Left renal cortex interstitium (tissue), 4 donors: Measurements from ENCODE around the gene ARHGAP10. TPM values are rescaled to one million over a fixed set of nuclear protein-coding genes. Genes with fewer than 3 reads are reported as not detected.

Experiments
- DNase-seq, 4 donors: peaks; one replicate each; pipeline ENCODE4 v3.0.0-alpha.2; 2013; ENCODE audit warnings: low read depth in 4 of 4, low spot score in 2 of 4, missing footprints in 1 of 4
- polyA plus RNA-seq, 4 donors: library from polyadenylated mRNA; unstranded; fragments of 120-200 nt; gene quantifications; one replicate each; pipeline ENCODE4 v1.2.1, GENCODE V29; 2013; ENCODE audit not compliant: insufficient read length in 4 of 4

The ARHGAP10 gene
- polyA plus RNA-seq, 4 donors = 18.3 to 20.9 (median 19.5) TPM

DNA sequence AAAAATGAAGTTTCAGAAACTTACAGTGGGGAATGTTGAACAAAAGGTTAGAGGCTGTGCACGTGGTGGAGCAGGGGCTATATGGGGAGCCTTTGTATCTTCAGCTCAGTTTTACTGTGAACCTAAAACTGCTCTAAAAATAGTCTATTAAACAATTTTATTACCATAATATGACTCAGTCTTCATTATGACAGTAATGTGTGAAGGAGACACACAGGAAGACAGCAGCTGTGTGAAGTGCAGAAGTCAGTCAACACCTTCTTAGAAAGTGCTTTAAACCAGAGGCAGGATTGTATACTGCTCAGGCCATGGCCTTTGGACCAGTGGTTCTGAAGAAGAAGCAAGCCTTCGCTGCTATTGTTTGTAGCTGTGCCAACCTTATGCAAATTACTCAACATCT, 89.7 kb downstream of the ARHGAP10 start:
- DNase-seq = no peak

DNA sequence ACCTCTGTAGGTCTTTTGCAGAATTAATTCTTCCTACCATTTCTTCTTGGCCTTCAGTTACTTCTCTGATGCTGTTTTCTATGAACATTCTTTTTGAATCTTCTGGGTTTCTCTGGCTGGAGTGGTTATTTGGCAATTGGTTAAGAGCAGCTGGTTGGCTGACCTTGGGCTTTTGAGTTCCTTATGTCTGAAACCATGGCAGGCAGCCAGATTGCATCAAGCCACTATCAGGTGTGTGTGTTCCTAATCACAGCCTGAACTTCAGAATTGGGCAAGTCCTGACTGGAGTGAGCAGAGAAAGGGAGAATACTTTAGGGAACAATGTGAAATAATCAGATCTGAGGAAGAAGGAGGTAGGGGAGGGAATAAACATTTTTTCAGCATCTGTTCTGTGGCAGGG, 90.2 kb downstream of the ARHGAP10 start:
- DNase-seq = no peak

- no peak for DNase-seq
Measured at GRCh38 chr4:147823130-147823529, 91.2 kb downstream of the ARHGAP10 start.

DNA sequence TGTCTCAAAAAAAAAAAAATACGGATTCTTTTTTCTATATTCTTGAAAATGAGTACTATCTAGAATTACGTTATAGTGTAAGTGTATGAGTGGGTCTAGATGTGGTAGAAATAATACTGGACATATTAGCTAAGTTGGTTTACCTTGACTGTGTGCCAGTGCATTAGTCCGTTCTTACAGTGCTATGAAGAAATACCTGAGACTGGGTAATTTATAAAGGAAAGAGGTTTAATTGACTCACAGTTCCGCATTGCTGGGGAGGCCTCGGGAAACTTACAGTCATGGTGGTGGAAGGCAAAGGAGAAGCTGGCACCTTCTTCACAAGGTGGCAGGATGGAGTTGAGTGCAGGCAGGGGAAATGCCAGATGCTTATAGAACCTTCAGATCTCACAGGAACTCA, 92.4 kb downstream of the ARHGAP10 start:
- DNase-seq = no peak

GRCh38 chr4:147824884-147825283, 93.0 kb downstream of the ARHGAP10 start:
- DNase-seq = no peak

GRCh38 chr4:147825451-147826287, 93.8 kb downstream of the ARHGAP10 start:
- DNase-seq = no peak

DNA sequence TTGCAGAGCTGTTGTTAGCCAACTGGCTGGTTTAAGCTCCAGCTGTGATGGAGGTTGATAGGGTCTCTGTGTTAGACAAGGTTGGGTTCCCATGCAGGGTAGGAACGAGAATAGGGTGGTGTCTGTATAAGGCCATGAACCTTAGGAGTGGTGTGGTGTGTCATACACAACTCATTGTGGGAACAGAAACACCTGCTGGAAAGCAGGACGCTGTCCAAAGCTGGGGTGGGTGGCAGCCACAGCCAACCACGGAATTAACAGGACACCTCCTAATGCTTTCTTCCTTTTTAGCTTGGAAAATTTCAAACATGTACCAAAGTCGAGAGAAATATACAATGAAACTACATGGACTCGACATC, 94.4 kb downstream of the ARHGAP10 start:
- DNase-seq = no peak

DNA sequence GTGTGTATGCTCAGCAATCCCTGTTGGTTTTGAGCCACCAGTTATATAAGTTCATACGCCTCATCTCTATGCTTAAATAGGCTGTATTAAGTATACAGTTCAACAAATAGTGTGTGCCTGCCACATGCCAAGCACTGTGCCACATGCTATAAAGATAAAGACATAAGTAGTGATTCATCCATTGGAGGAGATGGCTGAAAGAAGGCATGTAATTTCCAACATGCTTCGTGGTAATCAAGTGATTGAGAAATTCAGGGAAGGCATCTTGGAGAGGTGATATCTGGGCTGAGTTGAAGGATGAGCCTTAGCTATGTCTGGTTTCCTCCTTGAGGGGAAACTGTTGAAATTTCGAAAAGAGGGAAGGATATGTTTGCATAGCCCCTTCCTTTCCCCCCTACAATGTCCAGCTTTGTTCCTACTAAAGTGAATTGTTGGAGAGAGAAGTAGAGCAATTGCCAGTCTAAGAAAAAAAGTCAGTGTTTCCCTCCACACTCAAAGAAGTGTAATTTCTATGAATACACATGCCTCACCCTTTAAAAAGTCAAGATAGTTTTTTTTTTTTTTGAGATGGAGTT, 96.5 kb downstream of the ARHGAP10 start:
- DNase-seq = no peak

- no peak for DNase-seq
Measured at GRCh38 chr4:147829401-147830101, 97.7 kb downstream of the ARHGAP10 start.

DNA sequence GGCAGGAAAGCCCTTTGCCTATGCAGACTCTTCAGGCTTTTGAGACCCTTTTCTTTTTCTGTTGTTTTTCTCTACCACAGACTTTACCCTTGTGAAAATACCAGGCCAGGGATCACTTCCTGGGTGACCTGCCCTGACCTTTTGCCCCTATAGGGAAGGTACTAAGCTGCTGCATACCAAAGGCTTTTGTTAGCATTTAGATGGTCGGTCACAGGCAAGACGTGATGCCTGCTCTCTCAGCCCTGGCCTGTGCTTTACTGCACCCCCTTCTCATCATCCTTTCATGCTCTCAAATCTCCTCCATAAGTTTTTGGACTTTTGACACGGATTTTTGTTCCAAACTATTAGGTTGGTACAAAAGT, 98.2 kb downstream of the ARHGAP10 start:
- no peak for DNase-seq

DNA sequence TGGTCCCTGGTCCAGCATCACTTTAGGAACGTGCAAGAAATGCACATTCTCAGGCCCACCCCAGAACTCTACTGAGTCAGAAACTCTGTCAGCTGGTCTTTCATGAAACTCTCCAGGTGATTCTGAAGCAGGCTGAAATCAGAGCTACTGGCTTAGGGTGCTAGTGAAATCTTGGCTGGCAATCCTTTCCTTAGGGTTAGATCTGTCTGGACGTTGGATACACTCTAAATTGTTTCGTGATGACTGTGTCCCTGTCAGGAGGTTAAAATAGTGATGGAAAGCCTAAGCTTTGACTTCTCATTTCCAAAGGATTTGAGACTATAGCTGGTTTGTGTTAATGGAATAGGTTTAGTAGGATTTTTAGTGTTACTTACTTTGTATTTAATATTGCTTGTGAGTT, 99.1 kb downstream of the ARHGAP10 start:
- no peak for DNase-seq

GRCh38 chr4:147831551-147832171, 99.8 kb downstream of the ARHGAP10 start:
- DNase-seq = no peak

DNA sequence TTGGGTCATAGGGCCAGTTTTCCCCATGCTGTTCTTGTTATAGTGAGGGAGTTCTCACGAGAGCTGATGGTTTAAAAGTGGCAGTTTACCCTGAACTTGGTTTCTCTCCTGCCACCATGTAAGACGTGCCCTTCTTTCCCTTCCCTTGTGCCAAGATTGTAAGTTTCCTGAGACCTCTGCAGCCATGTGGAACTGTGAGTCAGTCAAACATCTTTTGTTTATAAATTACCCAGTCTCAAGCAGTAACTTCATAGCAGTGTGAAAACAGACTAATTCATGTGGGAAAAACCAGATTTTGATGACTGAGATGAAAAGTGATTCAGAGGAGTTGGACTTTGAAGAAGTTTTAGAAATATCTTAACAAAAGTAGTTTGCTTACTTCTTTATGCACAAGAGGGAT, 101.4 kb downstream of the ARHGAP10 start:
- no peak for DNase-seq

GRCh38 chr4:147833741-147834140, 101.9 kb downstream of the ARHGAP10 start:
- DNase-seq = no peak

GRCh38 chr4:147834480-147834879, 102.6 kb downstream of the ARHGAP10 start:
- no peak for DNase-seq

DNA sequence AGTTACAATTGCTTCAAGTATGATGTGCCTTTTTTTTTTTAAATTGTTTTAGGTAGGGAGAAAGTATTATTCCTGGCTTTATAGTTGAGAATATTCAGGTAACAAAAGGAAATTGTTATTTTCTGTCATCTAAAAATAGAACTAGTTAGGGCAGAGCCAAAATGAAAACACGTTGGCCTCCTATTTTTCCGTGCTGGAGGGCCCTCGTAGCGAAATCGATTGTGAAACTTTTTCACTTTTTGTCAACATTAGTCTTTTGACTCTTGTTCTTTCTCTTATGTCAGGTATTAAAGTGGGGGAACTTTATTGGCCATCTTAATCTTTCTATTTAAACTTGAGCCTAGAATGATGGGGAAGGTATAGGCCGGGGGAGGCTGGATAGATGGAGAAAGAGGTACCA, 104.9 kb downstream of the ARHGAP10 start:
- DNase-seq = no peak

GRCh38 chr4:147837435-147837834, 105.5 kb downstream of the ARHGAP10 start:
- DNase-seq = no peak

GRCh38 chr4:147837854-147838253, 106.0 kb downstream of the ARHGAP10 start:
- DNase-seq = no peak

GRCh38 chr4:147839200-147839599, 107.3 kb downstream of the ARHGAP10 start:
- DNase-seq = no peak

DNA sequence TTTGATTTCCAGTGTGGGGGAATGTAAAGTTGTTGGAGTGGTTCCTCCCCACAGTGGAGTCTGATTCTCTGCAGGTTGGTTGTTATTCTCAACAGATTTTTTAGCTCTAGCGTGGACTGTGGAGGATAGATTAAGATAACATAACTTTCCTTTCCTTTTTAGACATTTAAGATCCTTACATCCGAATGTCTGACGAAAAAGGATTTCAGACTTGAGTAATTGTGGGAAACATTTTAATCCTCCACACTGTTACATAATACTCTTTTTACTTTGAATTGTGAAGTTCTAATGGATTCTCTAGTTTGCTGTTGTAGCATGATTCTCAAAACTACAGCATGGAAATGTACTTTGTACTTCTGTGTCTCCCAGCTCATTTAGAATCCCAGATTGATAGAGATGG, 107.8 kb downstream of the ARHGAP10 start:
- DNase-seq = no peak
